OCI-LY1 (cell line): ENCODE measurements around the gene ADARB2.

Experiments used
- EZH2 ChIP-seq: fragments of 200-600 bp; sonication (generic), shearing (Covaris generic); IDR thresholded peaks from 2 replicates; pipeline ENCODE4 v1.8.0; 2017; ENCODE audit warnings: borderline replicate concordance, mixed run types, mild to moderate bottlenecking, antibody characterized with exemption, low read length, moderate library complexity, mixed read lengths
- TF ChIP-seq, protein P1 (sequence below): fragments of 200-600 bp; sonication (generic), shearing (Covaris generic); IDR thresholded peaks from 2 replicates; pipeline ENCODE4 v1.5.1; 2017; ENCODE audit warnings: mild to moderate bottlenecking, antibody characterized with exemption, low read length, moderate library complexity, mixed read lengths

DNA sequence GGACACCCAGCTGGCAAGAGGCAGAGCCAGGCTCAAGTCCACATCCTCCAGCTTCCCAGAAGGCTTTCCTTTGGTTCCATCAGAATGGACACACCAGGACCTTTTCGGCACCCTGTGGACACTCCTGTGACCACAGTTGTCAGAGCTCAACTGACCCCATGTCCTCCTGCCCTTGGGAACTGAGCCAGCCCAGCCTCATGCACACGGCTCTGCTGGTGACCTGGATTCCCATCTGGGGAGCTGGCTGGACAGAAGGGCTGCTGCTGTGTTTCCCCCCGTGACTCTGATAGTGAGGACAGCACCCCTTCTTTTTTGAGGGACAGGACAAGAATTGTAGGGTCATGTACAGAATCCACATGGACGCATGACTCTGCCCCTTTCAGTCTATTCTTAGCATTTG, 392.0 kb downstream of the ADARB2 start:
- TF ChIP-seq EZH2, result no peak
- TF ChIP-seq, protein P1, sequence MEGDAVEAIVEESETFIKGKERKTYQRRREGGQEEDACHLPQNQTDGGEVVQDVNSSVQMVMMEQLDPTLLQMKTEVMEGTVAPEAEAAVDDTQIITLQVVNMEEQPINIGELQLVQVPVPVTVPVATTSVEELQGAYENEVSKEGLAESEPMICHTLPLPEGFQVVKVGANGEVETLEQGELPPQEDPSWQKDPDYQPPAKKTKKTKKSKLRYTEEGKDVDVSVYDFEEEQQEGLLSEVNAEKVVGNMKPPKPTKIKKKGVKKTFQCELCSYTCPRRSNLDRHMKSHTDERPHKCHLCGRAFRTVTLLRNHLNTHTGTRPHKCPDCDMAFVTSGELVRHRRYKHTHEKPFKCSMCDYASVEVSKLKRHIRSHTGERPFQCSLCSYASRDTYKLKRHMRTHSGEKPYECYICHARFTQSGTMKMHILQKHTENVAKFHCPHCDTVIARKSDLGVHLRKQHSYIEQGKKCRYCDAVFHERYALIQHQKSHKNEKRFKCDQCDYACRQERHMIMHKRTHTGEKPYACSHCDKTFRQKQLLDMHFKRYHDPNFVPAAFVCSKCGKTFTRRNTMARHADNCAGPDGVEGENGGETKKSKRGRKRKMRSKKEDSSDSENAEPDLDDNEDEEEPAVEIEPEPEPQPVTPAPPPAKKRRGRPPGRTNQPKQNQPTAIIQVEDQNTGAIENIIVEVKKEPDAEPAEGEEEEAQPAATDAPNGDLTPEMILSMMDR, result no peak
